ENCODE measurements around the gene BAZ2B. TPM values are rescaled to one million over a fixed set of nuclear protein-coding genes. Genes with fewer than 3 reads are reported as not detected.
"Not testable (repeated sequence)": the region's sequence is repeated elsewhere in the genome, so short reads cannot be mapped to it uniquely, and the experiment has no call there.

Gene BAZ2B
- total RNA-seq, 1 donor from 2014 or later = 35.3 TPM

DNA sequence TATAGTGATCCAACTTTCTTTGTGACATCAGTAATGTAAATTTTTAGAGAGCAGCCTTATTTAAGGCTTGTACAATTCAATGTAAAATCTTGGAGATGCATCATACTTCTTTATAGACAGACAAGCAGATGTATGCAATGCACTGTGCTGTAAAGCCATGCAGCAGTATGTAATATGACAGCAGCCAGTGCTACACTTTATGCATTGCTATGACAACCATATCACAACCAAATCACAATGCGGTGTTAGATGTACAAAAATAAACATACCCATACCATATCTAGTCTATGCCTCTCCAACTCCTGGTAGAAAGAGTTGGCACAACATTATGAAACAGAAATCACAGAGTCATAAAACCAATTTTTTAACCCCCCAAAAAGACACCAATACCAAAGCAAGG, 219.5 kb downstream of the BAZ2B start:
- ATAC-seq = no peak
- no peak for DNase-seq (ENCODE audit: missing footprints)
- intact Hi-C loops (cut with DNase I) = no loop called here

DNA sequence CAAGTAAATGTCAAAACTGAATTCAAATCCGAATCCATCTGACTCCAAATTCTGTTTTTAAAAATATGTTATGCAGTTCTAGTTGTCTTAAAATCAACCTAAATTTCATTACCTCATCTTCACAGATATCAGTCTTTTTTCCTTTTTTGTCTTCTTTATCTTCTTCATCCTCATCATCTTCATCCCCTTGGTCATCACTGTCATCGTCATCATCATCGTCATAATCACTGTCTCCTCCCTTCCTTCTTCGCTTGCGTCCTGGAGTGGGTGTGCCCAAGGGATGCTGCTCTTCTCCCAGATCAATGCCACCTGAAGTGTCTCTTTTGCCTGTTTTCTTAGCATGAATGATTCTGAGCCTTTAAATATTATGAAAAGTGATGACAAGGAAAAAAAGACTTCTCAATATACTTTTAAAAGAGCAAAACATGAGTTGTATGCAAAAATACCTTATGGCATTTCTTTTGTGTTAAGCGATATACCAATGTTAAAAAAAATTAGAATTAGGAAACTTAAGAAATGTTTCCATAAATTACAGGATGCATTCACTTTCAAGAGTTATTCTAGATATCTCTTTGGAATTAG, 233.8 kb downstream of the BAZ2B start:
- DNase-seq (ENCODE audit: missing footprints) (no peak), ATAC-seq (no peak)
- intact Hi-C loops (cut with DNase I) = no loop called here

DNA sequence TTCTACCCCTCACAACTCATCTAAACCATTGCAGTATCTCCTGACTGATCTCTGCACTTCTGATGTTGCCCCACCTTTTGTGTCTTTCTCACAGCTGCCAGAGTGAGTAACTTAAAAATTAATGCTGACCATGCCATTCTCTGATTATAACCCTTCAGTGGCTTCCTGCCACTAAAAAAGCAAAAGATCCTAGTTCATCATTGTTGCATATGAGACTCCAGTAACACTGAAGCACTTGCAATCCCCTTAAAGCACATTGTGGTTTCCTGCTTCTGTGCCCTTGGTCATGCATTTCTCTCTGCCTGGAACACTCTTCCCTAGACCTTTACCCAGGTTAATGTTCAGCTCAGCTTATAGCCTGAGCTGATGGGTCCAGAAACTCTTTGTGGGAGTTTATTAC, 234.8 kb downstream of the BAZ2B start:
- ATAC-seq (no peak), DNase-seq (ENCODE audit: missing footprints) (no peak)
- intact Hi-C loops (cut with DNase I) = no loop called here

DNA sequence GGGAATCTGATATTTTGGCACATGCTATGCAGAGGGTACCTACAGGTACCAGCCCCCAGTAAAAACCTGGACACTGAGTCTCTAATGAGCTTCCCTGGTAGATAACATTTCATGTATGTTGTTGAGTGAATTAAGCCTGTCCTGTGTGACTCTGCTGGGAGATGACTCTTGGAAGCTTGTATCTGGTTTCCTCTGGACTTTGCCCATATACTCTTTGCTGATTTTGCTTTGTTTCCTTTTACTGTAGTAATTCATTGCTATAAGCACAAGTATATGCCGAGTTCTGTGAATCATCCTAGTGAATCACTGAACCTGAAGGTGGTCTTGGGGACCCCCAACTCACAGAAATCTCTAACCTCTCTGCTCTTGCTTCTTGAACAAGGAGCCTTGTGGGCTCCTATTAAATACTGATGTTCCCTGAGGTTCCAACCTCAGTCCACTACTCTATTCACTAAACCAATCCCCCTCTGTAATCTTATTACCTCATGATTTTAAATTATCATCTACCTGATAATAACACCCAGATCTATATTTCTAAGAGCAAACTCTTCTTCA, 235.6 kb downstream of the BAZ2B start:
- ATAC-seq (no peak), DNase-seq (ENCODE audit: missing footprints) (no peak)
- intact Hi-C loops (cut with DNase I) = no loop called here

DNA sequence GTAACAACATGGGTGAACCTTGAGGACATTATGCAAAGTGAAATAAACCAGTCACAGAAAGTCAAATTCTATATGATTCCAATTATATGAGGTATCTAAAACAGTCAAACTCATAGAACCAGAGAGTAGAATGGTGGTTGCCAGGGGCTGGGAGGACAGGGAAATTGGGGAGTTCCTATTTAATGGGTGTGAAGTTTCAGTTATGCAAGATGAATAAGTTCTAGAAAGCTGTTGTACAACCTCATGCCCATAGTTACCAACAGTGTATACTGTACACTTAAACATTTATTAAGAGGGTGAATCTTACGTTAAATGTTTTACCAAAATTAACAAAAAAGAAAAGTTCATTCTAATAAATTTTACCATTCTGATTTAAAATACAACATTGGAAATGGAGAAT, 237.2 kb downstream of the BAZ2B start:
- ATAC-seq = no peak
- DNase-seq (ENCODE audit: missing footprints) = no peak
- intact Hi-C loops (cut with DNase I) = no loop called here

DNA sequence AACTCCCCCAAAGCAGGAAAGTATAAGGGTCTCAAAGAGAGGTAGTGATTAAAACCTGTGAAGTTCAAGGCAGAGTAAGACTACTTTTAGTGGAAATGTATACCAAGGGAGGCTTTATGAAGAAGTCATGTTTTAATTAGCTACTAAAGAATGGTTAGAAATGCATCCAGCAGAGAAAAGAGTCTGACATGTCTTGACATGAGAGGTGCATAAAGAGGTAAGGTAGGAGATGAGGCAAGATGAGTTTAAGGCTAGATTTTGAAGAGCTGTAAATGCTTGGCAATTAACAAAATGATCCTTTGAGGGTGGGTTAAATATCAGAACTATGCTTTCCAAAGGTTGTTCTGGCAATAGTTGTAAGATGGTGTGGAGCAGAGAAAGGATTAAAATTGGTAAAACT, 241.1 kb downstream of the BAZ2B start:
- DNase-seq (ENCODE audit: missing footprints) = no peak
- no peak for ATAC-seq
- intact Hi-C loops (cut with DNase I) = no loop called here

DNA sequence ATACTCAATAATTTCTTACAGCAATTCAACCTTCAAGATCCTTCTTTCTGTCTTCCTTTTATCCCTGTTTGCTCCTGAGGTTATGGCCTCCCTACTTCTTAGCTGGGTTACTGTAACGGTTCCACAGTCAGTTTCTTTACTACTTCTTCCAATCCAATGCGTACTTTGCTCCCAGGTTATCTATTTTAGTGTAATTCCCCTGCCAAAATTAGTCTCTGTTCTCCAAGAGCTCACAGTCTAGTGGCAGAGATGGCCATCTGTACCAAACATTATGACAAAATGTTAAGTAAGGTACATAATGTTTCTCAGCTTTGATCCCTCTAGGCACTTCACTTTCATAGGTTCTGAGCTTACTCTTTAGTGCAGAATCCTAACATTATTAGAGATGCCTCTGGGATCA, 244.8 kb downstream of the BAZ2B start:
- intact Hi-C loops (cut with DNase I) = loop anchor here (1.0 kb wide), 1 partner anchor 21 kb away; no protein-coding TSS in a partner anchor
- no peak for DNase-seq (ENCODE audit: missing footprints)

DNA sequence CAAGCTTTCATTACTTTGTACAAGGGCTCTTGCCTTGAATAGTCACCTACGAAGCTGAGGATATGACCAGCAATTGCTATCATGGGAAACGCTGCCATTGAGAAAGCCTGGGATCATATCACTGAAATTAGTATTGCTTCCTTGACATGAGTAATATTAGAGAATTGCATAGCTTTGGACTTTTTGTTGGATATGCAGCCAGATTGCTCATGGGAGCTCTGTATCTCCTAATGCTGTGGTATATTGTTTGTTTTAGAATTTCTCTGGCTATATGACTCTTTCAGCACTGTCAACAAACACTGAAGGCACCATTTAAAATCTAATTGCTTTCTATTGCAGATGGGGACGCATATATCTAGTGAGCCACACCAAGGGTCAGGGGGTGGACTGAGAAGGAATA, 249.8 kb downstream of the BAZ2B start:
- DNase-seq (ENCODE audit: missing footprints) (no peak), ATAC-seq (no peak)
- intact Hi-C loops (cut with DNase I) = no loop called here

More for the DNA sequence above, 244.8 kb downstream of the BAZ2B start:
- ATAC-seq = no peak

DNA sequence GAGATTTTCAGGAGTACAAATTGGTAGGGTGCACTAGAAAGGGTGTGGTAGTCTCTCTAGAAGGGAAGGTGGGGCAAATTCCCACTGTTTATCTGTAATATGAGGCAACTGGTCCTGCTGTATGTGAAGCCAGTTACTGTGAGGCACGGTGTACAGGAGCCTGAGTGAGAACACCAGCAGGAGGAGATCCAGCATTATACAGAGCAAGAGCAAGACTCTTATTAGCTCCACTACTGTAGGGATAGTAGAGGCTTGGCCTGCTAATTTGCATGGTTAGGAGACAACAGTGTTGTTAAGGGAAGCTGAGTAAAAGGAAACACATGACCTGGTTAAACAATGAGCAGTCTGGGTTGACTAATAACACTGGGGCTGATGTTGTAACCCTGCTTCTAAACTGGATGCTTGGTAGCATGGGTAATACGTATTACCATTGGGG, 253.5 kb downstream of the BAZ2B start:
- intact Hi-C loops (cut with DNase I) = no loop called here
- DNase-seq (ENCODE audit: missing footprints) (no peak), ATAC-seq (no peak)

DNA sequence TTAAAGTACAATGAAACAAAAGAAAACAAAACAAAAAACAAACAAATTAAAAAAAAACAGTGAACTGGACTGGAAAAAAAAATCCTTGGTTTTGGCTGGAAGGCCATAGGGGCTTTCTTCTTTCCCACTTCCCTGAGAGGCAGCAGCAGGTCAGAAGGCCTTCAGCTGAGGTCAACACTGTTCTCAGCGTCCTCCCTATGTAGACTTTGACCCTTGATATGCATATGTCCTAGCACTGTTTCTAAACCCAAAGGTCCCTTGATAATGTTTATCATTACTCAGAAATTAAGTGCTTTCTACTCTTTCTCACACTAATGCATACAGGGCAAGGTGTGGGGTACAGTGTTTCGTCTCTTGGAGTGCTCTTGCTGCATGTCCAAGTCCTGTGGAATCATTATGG, 254.3 kb downstream of the BAZ2B start:
- ATAC-seq (no peak), DNase-seq (ENCODE audit: missing footprints) (no peak)
- intact Hi-C loops (cut with DNase I) = no loop called here

DNA sequence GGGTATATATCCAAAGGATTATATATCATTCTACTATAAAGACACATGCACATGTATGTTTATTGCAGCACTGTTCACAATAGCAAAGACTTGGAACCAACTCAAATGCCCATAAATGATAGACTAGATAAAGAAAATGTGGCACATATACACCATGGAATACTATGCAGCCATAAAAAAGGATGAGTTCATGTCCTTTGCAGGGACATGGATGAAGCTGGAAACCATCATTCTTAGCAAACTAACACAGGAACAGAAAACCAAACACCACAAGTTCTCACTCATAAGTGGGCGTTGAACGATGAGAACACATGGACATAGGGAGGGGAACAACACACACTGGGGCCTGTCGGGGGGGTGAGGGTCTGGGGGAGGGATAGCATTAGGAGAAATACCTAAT, 254.7 kb downstream of the BAZ2B start:
- DNase-seq (ENCODE audit: missing footprints); ATAC-seq; intact Hi-C loops (cut with DNase I): not testable (repeated sequence)

DNA sequence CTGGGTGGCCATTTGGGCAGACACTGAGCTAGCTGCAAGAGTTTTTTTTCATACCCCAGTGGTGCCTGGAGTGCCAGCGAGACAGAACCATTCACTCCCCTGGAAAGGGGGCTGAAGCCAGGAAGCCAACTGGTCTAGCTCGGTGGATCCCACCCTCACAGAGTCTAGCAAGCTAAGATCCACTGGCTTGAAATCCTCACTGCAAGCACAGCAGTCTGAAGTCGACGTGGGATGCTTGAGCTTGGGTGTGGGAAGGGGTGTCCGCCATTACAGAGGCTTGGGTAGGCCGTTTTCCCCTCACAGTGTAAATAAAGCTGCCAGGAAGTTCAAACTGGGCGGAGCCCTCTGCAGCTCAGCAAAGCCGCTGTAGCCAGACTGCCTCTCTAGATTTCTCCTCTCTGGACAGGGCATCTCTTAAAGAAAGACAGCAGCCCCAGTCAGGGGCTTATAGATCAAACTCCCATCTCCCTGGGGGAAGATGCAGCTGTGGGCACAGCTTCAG, 260.2 kb downstream of the BAZ2B start:
- no peak for ATAC-seq
- no peak for DNase-seq (ENCODE audit: missing footprints)
- intact Hi-C loops (cut with DNase I) = no loop called here

DNA sequence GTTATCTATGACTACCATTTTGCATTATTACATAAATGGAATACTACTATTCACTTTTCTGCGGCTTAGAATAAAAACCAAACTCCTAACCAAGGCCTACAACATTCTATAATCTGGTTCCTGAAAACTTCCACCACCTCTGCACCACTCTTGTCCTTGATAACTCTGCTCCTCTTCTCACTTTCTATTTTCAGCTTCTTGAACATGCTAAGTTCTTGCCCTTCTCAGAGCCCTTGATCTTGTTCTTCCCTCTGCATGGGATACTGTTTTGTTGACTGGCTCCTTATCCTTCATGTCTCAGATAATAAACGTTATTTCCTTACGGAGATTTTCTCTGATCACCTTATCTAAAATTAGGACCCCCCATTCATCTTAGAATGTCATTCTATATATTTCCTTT, 264.4 kb downstream of the BAZ2B start:
- intact Hi-C loops (cut with DNase I) = no loop called here

DNA sequence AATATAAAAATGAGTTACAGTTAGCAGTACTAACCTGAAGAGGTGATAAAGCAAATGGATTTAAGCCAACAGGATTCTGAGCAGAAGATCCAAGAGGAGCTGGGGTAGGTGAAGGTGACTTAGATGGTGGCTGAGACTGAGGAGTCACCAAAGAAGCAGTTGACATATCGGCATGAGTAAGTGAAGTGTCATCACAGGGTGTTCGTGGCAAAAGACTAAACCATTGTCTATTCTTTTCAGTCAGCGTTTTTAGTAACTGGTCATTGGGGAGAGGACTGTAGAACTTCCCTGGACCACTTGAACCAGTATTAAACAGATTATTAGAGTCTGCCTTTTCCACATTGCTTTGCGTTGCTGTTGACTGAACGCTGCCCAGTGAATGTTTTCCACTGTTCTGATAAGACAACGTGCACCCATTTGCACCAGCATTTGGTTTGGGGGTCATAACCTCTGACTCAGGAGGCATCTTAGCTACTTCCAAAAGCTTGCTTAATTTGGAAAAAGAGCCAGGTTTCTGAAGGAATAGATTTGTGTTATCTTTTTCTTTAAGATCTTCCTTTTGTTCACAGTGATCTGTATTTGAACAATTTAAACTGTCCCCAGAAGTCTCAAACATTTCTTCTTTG, 266.6 kb downstream of the BAZ2B start:
- intact Hi-C loops (cut with DNase I) = loop anchor here (1.0 kb wide), 1 partner anchor 22 kb away; no protein-coding TSS in a partner anchor
- ATAC-seq (no peak), DNase-seq (ENCODE audit: missing footprints) (no peak)

More for the DNA sequence above, 264.4 kb downstream of the BAZ2B start:
- ATAC-seq (no peak), DNase-seq (ENCODE audit: missing footprints) (no peak)

DNA sequence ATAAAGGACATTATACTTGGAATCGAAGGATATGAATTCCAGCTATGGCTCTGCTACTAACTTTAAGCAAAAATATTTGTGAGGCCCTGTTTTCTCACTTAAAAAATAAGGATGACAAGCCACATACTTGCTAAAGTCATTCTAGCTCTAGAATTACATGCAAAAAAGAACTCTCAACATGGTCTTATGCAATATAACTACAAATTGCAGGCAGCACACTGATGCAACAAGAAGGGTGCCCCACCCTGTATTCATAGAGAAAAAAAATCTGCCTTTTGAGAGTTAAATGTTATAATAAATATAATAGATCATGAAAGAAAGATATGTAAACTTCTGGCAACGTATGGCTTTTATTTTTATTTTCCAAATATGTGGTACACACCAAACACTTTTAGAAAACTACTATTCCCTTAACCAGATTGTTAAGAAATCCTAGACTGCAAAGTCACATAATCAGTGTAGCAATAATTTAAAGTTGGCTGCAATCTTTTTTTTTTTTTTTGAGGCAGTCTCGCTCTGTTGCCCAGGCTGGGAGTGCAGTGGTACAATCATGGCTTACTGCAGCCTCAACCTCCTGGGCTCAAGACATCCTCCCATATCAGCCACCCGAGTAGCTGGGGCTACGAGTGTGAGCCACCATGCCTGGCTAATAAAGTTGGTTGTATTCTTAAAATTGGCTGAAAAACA, 289.6 kb downstream of the BAZ2B start:
- DNase-seq (ENCODE audit: missing footprints) = no peak
- peak; percentile 56 for ATAC-seq
- intact Hi-C loops (cut with DNase I) = no loop called here

DNA sequence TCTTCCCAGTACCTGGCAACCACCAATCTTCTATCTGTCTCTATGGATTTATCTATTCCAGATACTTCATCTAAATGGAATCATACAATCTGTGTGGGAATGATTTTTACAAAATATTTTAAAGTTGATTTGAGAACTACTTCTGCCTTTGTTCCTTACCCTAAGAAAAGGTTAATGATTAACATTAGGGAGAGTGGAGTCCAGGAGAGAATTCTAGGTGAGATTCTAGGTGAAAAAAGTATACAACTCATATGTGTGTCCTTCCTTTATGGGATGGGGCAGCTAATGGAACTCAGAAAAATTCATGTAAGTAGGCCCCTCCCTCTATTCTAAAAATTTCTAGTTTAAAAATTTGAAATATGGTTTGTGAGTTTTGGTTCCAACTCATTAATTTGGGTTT, 293.9 kb downstream of the BAZ2B start:
- intact Hi-C loops (cut with DNase I) = no loop called here
- DNase-seq (ENCODE audit: missing footprints) = no peak
- ATAC-seq = no peak

DNA sequence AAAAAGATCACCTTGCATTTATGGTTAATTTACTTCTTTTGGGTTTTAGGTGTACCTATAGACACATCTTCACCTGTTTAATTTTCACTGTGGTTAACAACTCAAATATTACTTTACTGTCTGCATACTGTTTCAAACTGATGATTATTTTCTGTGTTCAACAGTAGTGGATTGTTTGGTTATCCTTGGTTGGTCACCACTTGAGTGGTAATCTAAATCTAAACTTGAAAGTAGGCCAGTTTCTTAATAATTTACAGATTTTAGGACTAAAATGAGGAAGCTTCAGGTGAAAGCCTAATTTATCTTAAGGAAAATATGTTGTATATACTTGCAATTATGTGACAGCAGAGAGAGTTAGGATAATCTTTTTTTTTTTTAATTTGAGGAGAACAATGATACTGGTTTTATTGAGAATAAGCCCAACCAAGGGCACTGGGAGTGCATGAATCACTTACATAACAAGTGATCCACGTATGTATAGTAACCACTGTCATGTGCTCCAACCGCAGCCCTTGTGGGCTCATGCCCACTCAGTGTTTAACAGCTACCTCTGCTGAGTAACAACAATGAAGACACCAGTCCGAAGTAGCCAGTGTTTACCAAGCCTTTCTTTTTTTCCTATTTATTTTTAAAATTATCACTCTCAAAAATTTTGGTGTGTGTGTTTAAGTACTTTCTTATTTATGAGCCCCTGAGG, 298.8 kb downstream of the BAZ2B start:
- intact Hi-C loops (cut with DNase I) = no loop called here
- DNase-seq (ENCODE audit: missing footprints) (no peak), ATAC-seq (no peak)

DNA sequence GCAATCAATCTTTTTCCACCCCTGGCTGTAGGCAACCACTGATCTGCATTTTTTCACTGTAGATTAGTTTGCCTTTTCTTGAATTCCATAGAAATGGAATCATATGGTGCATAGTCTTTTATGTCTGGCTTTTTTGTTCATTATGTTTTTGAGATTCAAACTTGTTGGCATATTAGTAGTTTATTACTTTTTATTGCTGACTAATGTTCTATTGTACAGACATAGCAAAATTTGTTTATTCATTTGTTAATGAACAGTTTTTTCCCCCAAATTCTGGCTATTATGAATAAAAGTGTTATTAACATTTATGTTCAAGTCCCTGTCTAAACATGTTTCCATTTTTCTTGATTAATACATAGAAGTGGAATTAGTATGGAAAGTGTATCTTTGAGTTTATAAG, 308.4 kb downstream of the BAZ2B start:
- ATAC-seq (no peak), DNase-seq (ENCODE audit: missing footprints) (no peak)
- intact Hi-C loops (cut with DNase I) = no loop called here

DNA sequence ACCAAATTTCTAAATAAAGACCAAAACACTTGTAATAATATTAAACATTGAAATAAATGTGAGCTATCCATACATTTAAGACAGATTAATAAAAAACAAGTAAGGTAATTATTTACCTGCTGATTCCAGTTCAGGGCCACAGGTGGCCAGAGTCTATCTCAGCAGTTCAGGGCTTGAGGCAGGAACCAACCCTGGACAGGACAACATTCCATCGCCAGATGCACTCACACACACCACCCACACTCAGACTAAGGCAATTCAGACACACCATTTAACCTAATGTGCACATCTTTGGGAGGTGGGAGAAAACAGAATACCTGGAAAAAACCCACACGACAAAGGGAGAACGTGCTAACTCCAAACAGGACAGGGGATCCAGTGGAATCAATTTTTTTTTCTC, 315.8 kb downstream of the BAZ2B start:
- intact Hi-C loops (cut with DNase I) = no loop called here
- no peak for DNase-seq (ENCODE audit: missing footprints)
- no peak for ATAC-seq
